SK-N-SH (cell line): ENCODE data around the gene TPRG1L. TPM values are rescaled to one million over a fixed set of nuclear protein-coding genes. Genes with fewer than 3 reads are reported as not detected.

Experiments
- CTCF ChIA-PET: fragments of 300-600, 350-600 bp; formaldehyde crosslinking; extraction: SDS; loops from one replicate; lab custom pipeline; 2021; lab: Yijun Ruan, JAX
- POLR2A ChIA-PET: fragments of 350-600 bp; sonication (Branson Sonifier 250); formaldehyde crosslinking; extraction: SDS; loops from one replicate; lab custom pipeline; 2020; ENCODE audit warnings: antibody characterized with exemption, inconsistent platforms; lab: Yijun Ruan, JAX
- DNase-seq: peaks from one replicate; pipeline ENCODE4 v3.0.0; 2012
- H2AFZ ChIP-seq: fragments of 200-600 bp; sonication (generic); 2 replicates; pipeline ENCODE4 v1.8.1; 2016; ENCODE audit warnings: antibody characterized with exemption, mild to moderate bottlenecking, low read depth
- H3F3A ChIP-seq: fragments of 200-600 bp; sonication (generic); replicated peaks from 2 replicates; pipeline ENCODE3; 2016; ENCODE audit warnings: antibody characterized with exemption, mild to moderate bottlenecking; ENCODE audit not compliant: insufficient read depth
- H3K27ac ChIP-seq, 2 experiments: fragments of 200-500 bp in 1 of 2; fragments of 200-600 bp in 1 of 2; sonication (Bioruptor generic) in 1 of 2; sonication (generic), shearing (Covaris generic) in 1 of 2; 2 replicates each; pipeline versions ENCODE4 v1.5.1 to v1.6.1; 2014 to 2016; ENCODE audit warnings: low read depth in 2 of 2, inconsistent platforms in 1 of 2, low read length in 1 of 2, mild to moderate bottlenecking in 1 of 2, mixed read lengths in 1 of 2
- H3K27me3 ChIP-seq: fragments of 200-600 bp; sonication (generic), shearing (Covaris generic); 2 replicates; pipeline ENCODE4 v1.6.1; 2016; ENCODE audit warnings: mixed run types; ENCODE audit not compliant: insufficient read depth
- H3K36me3 ChIP-seq, 2 experiments: fragments of 200-500 bp in 1 of 2; fragments of 200-600 bp in 1 of 2; sonication (Bioruptor generic) in 1 of 2; sonication (generic) in 1 of 2; replicated peaks in 1 of 2; 2 replicates each; pipeline versions ENCODE3 to v1.5.1; 2014 to 2016; ENCODE audit warnings: low read length in 1 of 2, mild to moderate bottlenecking in 1 of 2; ENCODE audit not compliant: insufficient read depth in 2 of 2, control insufficient read depth in 1 of 2
- H3K4me1 ChIP-seq, 2 experiments: fragments of 200-500 bp in 1 of 2; fragments of 200-600 bp in 1 of 2; sonication (Bioruptor generic) in 1 of 2; sonication (generic), shearing (Covaris generic) in 1 of 2; 2 replicates each; pipeline versions ENCODE4 v1.5.1 to v1.6.1; 2014 to 2016; ENCODE audit warnings: low read depth in 1 of 2, low read length in 1 of 2, mixed run types in 1 of 2; ENCODE audit not compliant: insufficient read depth in 2 of 2, control insufficient read depth in 1 of 2
- H3K4me2 ChIP-seq: fragments of 200-600 bp; sonication (generic), shearing (Covaris generic); 2 replicates; pipeline ENCODE4 v1.6.1; 2017; ENCODE audit warnings: mixed run types
- H3K4me3 ChIP-seq, 2 experiments: fragments of 200-500 bp in 1 of 2; fragments of 200-600 bp in 1 of 2; sonication (Bioruptor generic) in 1 of 2; sonication (generic), shearing (Covaris generic) in 1 of 2; 2 replicates each; pipeline versions ENCODE4 v1.5.1 to v1.8.1; 2014 to 2016; ENCODE audit warnings: low read depth in 2 of 2, inconsistent platforms in 1 of 2, low read length in 1 of 2, mild to moderate bottlenecking in 1 of 2, mixed read lengths in 1 of 2, moderate library complexity in 1 of 2
- H3K79me2 ChIP-seq: fragments of 200-600 bp; sonication (generic); 2 replicates; pipeline ENCODE4 v1.8.1; 2017; ENCODE audit warnings: mild to moderate bottlenecking; ENCODE audit not compliant: insufficient read depth
- H3K9ac ChIP-seq: fragments of 200-600 bp; sonication (generic); 2 replicates; pipeline ENCODE4 v1.6.1; 2017; ENCODE audit warnings: mixed run types
- H3K9me2 ChIP-seq: fragments of 200-600 bp; sonication (generic); 2 replicates; pipeline ENCODE4 v1.6.1; 2017; ENCODE audit warnings: mixed run types
- H3K9me3 ChIP-seq: fragments of 200-600 bp; sonication (generic); 2 replicates; pipeline ENCODE4 v1.6.1; 2017; ENCODE audit warnings: mixed run types, mild to moderate bottlenecking, moderate library complexity
- H4K20me1 ChIP-seq: fragments of 200-600 bp; sonication (generic); 2 replicates; pipeline ENCODE4 v1.6.1; 2017; ENCODE audit warnings: mild to moderate bottlenecking, mixed run types; ENCODE audit not compliant: insufficient read depth
- ELF1 ChIP-seq: IDR thresholded peaks from 2 replicates; pipeline ENCODE4 v1.4.0; 2012
- EP300 ChIP-seq, 2 experiments: IDR thresholded peaks; 2 replicates each; pipeline versions ENCODE4 v1.4.0 to v1.6.1; 2012; ENCODE audit warnings: borderline replicate concordance in 1 of 2, low read depth in 1 of 2, low read length in 1 of 2
- FOXJ3 ChIP-seq: sonication (generic); formaldehyde crosslinking; IDR thresholded peaks from 2 replicates; pipeline ENCODE4 v1.5.1; 2020; ENCODE audit warnings: mild to moderate bottlenecking, missing genetic modification reagents
- FOXM1 ChIP-seq: IDR thresholded peaks from 2 replicates; pipeline ENCODE4 v1.4.0; 2012; ENCODE audit warnings: low read depth, mild to moderate bottlenecking
- GABPA ChIP-seq: IDR thresholded peaks from 2 replicates; pipeline ENCODE4 v1.4.0; 2012; ENCODE audit warnings: low read depth, mild to moderate bottlenecking
- JUND ChIP-seq: IDR thresholded peaks from 2 replicates; pipeline ENCODE4 v1.4.0; 2012
- MXI1 ChIP-seq: IDR thresholded peaks from 2 replicates; pipeline ENCODE4 v1.6.1; 2012; ENCODE audit warnings: mild to moderate bottlenecking, low read depth, low read length, improper control_type of control experiment
- NRF1 ChIP-seq: IDR thresholded peaks from 2 replicates; pipeline ENCODE4 v1.6.1; 2012; ENCODE audit warnings: low read depth, mild to moderate bottlenecking, low read length
- POLR2AphosphoS5 ChIP-seq: IDR thresholded peaks from 2 replicates; pipeline ENCODE4 v1.6.1; 2012; ENCODE audit warnings: low read depth, low read length
- RFX5 ChIP-seq: IDR thresholded peaks from 2 replicates; pipeline ENCODE4 v1.6.1; 2012; ENCODE audit warnings: mild to moderate bottlenecking, improper control_type of control experiment, low read length
- SMC3 ChIP-seq: IDR thresholded peaks from 2 replicates; pipeline ENCODE4 v1.6.1; 2012; ENCODE audit warnings: low read depth, low read length, improper control_type of control experiment
- TAF1 ChIP-seq: IDR thresholded peaks from 2 replicates; pipeline ENCODE4 v1.6.1; 2012; ENCODE audit warnings: low read depth, mild to moderate bottlenecking, low read length, moderate library complexity, borderline replicate concordance
- TCF12 ChIP-seq: IDR thresholded peaks from 2 replicates; pipeline ENCODE4 v1.4.0; 2012
- TEAD4 ChIP-seq: IDR thresholded peaks from 2 replicates; pipeline ENCODE4 v1.4.0; 2012; ENCODE audit warnings: mild to moderate bottlenecking, borderline replicate concordance; ENCODE audit not compliant: insufficient read depth
- WGBS: methylation state at CpG from one replicate; pipeline ENCODE4 v1.1.6; 2017; ENCODE audit warnings: low lambda C conversion rate; 5-methylcytosine and 5-hydroxymethylcytosine counted together
- polyA plus RNA-seq, 3 experiments: library from polyadenylated mRNA; depleted of rRNA; stranded (reverse); fragments of >200 nt; gene quantifications; 2 replicates each; pipeline ENCODE4 v1.2.3, GENCODE V29; 2012
- TF ChIP-seq, protein P1 (sequence below): fragments of 150-350 bp; IDR thresholded peaks from 2 replicates; pipeline ENCODE4 v1.6.1; 2017; ENCODE audit warnings: antibody characterized with exemption, low read length, low read depth, borderline replicate concordance
- TF ChIP-seq, protein P2 (sequence below): fragments of 150-350 bp; IDR thresholded peaks from 2 replicates; pipeline ENCODE4 v1.6.1; 2016; ENCODE audit warnings: mild to moderate bottlenecking, low read depth, low read length
- TF ChIP-seq, protein P3 (sequence below): IDR thresholded peaks from 2 replicates; pipeline ENCODE4 v1.4.0; 2012; ENCODE audit warnings: low read depth
- TF ChIP-seq, protein P4 (sequence below): IDR thresholded peaks from 2 replicates; pipeline ENCODE4; 2012

The TPRG1L gene
- polyA plus RNA-seq, 1 of the 3 experiments (the other 2 are of a cell fraction) = 25.9 TPM

DNA sequence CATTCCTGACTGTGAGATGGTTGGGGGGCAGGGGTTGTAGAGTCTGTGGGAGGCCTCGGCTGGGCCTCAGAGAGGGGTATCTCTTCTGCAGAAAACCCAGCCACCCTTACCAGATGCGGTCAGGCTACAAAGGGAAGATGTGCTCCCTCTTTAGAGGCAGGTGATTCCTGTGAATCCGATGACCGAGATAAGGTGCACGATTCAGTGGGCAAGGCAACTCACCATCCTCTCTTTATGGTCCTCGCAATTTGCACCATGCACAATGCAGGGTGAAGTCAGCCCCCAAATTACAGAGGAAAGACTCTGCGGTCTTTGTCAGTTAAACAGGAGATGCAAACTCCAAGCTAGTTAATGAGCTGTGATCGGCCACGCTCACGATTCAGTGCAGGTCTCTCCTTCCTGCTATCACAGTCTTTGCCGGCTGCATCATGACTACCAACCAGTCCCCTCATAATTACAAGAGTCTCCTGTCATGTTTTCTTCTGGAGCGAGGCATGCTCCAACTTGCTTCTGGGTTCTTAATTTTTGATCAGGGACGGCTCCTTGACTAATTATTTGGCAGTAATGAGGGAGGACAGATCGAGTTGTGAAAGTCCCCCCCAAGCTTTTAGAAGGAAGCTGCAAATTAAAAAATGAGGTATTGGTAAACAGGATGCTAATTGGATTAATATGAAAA is 40.0 kb downstream of the TPRG1L start:
- H3K9me3 ChIP-seq = no peaks in the 10 kb centered on the region
- no peak for DNase-seq
- TF ChIP-seq TEAD4 (no peak), FOXM1 (no peak), EP300 (IDR thresholded peaks at IDR 0.05; ENCODE audit: borderline replicate concordance in 1 of 2, low read depth in 1 of 2, low read length in 1 of 2) (no peak), SMC3 (no peak), JUND (no peak), TCF12 (no peak)
- TF ChIP-seq, protein P1, sequence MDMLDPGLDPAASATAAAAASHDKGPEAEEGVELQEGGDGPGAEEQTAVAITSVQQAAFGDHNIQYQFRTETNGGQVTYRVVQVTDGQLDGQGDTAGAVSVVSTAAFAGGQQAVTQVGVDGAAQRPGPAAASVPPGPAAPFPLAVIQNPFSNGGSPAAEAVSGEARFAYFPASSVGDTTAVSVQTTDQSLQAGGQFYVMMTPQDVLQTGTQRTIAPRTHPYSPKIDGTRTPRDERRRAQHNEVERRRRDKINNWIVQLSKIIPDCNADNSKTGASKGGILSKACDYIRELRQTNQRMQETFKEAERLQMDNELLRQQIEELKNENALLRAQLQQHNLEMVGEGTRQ = no peak
- no peaks in the 10 kb centered on the region for H4K20me1 ChIP-seq
- no peaks in the 10 kb centered on the region for H3F3A ChIP-seq
- no peaks in the 10 kb centered on the region for H3K79me2 ChIP-seq
- ChIA-PET POLR2A (no interaction called here), CTCF (interaction anchor here (1.1 to 1.7 kb wide), 2 partner anchors 31 to 60 kb away, joined by 4 to 5 read pairs; no protein-coding TSS in a partner anchor)
- H3K4me1 ChIP-seq = peaks cover 0 to 14% of the 10 kb centered on the region in 2 experiments; a peak in 1 of 4 replicates
- no peak overlapping the region for H2AFZ ChIP-seq
- no peaks in the 10 kb centered on the region for H3K27me3 ChIP-seq
- no peak overlapping the region for H3K27ac ChIP-seq
- H3K9ac ChIP-seq = no peak overlapping the region
- 87% methylated on average over 14 of the region's 14 CpGs for WGBS
- no peaks in the 10 kb centered on the region for H3K9me2 ChIP-seq
- no peaks in the 10 kb centered on the region for H3K36me3 ChIP-seq
- no peak overlapping the region for H3K4me2 ChIP-seq
- H3K4me3 ChIP-seq = no peak overlapping the region

DNA sequence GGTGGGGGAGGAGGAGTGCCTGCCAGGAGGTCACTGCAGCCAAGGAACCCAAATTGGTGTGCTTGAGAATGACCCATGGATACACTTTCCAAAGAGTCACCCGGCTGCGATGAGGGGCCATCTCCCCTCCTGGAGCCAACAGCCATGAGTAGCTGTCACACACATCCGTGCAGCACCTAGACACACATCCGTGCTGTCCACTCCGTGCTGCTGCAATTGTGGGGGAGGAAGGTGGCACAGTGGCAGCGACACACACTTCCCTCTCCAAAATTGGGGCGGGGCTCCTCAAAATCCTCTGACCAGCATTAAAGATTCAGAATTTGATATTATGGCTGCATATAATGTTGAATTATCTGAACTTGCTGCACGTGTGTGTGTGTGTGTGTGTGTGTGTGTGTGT is 43.3 kb downstream of the TPRG1L start:
- Histone ChIP-seq H3K9ac (no peak overlapping the region), H4K20me1 (no peaks in the 10 kb centered on the region), H3K27me3 (no peaks in the 10 kb centered on the region), H3K36me3 (no peaks in the 10 kb centered on the region), H3K9me2 (no peaks in the 10 kb centered on the region), H3K9me3 (no peaks in the 10 kb centered on the region), H3K79me2 (no peaks in the 10 kb centered on the region), H3K4me3 (no peak overlapping the region), H3K4me2 (no peak overlapping the region), H3F3A (no peaks in the 10 kb centered on the region), H3K4me1 (peaks cover 0 to 21% of the 10 kb centered on the region in 2 experiments; a peak in 1 of 4 replicates), H2AFZ (no peak overlapping the region), H3K27ac (no peak overlapping the region; a peak in 1 of 4 replicates)
- CTCF ChIA-PET = interaction anchor here (0.7 to 1.4 kb wide), 4 partner anchors 9 to 56 kb away, joined by 3 to 5 read pairs (median 4); no protein-coding TSS in a partner anchor
- 56% methylated on average over 5 of the region's 8 CpGs for WGBS
- no peak for TF ChIP-seq POLR2AphosphoS5
- TF ChIP-seq, protein P2, sequence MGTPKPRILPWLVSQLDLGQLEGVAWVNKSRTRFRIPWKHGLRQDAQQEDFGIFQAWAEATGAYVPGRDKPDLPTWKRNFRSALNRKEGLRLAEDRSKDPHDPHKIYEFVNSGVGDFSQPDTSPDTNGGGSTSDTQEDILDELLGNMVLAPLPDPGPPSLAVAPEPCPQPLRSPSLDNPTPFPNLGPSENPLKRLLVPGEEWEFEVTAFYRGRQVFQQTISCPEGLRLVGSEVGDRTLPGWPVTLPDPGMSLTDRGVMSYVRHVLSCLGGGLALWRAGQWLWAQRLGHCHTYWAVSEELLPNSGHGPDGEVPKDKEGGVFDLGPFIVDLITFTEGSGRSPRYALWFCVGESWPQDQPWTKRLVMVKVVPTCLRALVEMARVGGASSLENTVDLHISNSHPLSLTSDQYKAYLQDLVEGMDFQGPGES = no peak
- TF ChIP-seq JUND = no peak
- TF ChIP-seq RFX5 = no peak
- TF ChIP-seq TAF1 = no peak
- no peak for TF ChIP-seq TEAD4
- no peak for TF ChIP-seq MXI1
- no peak for TF ChIP-seq GABPA
- TF ChIP-seq ELF1 = no peak
- TF ChIP-seq, protein P3, sequence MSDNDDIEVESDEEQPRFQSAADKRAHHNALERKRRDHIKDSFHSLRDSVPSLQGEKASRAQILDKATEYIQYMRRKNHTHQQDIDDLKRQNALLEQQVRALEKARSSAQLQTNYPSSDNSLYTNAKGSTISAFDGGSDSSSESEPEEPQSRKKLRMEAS = no peak
- no peak for TF ChIP-seq SMC3
- TF ChIP-seq FOXM1 = no peak
- TF ChIP-seq TCF12 = no peak
- TF ChIP-seq FOXJ3 (CRISPR knock-in tag) = no peak
- TF ChIP-seq NRF1 = no peak
- TF ChIP-seq, protein P4, sequence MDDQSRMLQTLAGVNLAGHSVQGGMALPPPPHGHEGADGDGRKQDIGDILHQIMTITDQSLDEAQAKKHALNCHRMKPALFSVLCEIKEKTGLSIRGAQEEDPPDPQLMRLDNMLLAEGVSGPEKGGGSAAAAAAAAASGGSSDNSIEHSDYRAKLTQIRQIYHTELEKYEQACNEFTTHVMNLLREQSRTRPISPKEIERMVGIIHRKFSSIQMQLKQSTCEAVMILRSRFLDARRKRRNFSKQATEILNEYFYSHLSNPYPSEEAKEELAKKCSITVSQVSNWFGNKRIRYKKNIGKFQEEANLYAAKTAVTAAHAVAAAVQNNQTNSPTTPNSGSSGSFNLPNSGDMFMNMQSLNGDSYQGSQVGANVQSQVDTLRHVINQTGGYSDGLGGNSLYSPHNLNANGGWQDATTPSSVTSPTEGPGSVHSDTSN = no peak
- DNase-seq = no peak
- POLR2A ChIA-PET = no interaction called here
